ENCODE results near the gene MED15. TPM values are rescaled to one million over a fixed set of nuclear protein-coding genes. Genes with fewer than 3 reads are reported as not detected.

Gene MED15
- total RNA-seq = 100 to 1,000 TPM; 269 to 291 (median 270) TPM
- total RNA-seq (2013) = 53.3 TPM

- H3K27ac Mint-ChIP-seq = peak within 1 kb of the TSS; percentile 95 to 98
- intact Hi-C loops (cut with micrococcal nuclease) = loop anchor here (1.0 to 2.0 kb wide), 2 partner anchors 11 to 61 kb away; no protein-coding TSS in a partner anchor
- H3K4me3 Mint-ChIP-seq = peak within 1 kb of the TSS; percentile 98
- Histone ChIP-seq H3K27ac (ENCODE audit: low read length) (peak within 1 kb of the TSS; percentile 91), H3K4me3 (ENCODE audit: low read length) (peak within 1 kb of the TSS; percentile 90), H3K36me3 (ENCODE audit: control insufficient read depth, insufficient read depth, low read length) (no peaks in the 10 kb centered on the region), H3K9me3 (ENCODE audit: control insufficient read depth, insufficient read depth, low read length) (no peaks in the 10 kb centered on the region), H3K4me1 (ENCODE audit: control insufficient read depth, insufficient read depth, low read length) (peaks cover 42% of the 10 kb centered on the region), H3K27me3 (ENCODE audit: control insufficient read depth, insufficient read depth, low read length) (no peaks in the 10 kb centered on the region)
- peak; percentile 77 to 92 (median 90) for ATAC-seq
- H3K27me3 Mint-ChIP-seq (ENCODE audit: low read depth in 2 of 2) = no peaks in the 10 kb centered on the region
- peaks cover 52 to 54% of the 10 kb centered on the region in 2 donors for H3K4me1 Mint-ChIP-seq
- no peaks in the 10 kb centered on the region for H3K36me3 Mint-ChIP-seq
- WGBS (ENCODE audit: insufficient coverage) = under 1% methylated on average over 58 of the region's 58 CpGs
- H3K9me3 Mint-ChIP-seq = no peaks in the 10 kb centered on the region
- TF ChIP-seq CTCF (IDR thresholded peaks at IDR 0.05) = no peak
- DNase-seq = peak; percentile 80 to 93
Measured at GRCh38 chr22:20507253-20508066, at the start of gene MED15. MED15 (plus strand) TSS chr22:20507610; CDS start chr22:20507679, 69 bp downstream.

GRCh38 chr22:20458530-20459151, 48.8 kb upstream of the MED15 start:
- no peak overlapping the region for H3K4me3 ChIP-seq (ENCODE audit: low read length)
- 97% methylated on average over 8 of the region's 8 CpGs for WGBS (ENCODE audit: insufficient coverage)
- no peak for TF ChIP-seq CTCF (IDR thresholded peaks at IDR 0.05)
- Mint-ChIP-seq H3K27ac (no peak overlapping the region), H3K4me1 (peaks cover 23% of the 10 kb centered on the region in 2 donors), H3K9me3 (no peaks in the 10 kb centered on the region), H3K4me3 (no peak overlapping the region), H3K27me3 (ENCODE audit: low read depth in 2 of 2) (no peaks in the 10 kb centered on the region), H3K36me3 (no peaks in the 10 kb centered on the region)
- ATAC-seq = no peak
- DNase-seq = no peak
- peaks cover 19% of the 10 kb centered on the region for H3K36me3 ChIP-seq (ENCODE audit: control insufficient read depth, insufficient read depth, low read length)
- H3K9me3 ChIP-seq (ENCODE audit: control insufficient read depth, insufficient read depth, low read length) = no peaks in the 10 kb centered on the region
- intact Hi-C loops (cut with micrococcal nuclease) = loop anchor here (5.0 kb wide), 1 partner anchor 301 kb away; no protein-coding TSS in a partner anchor
- no peaks in the 10 kb centered on the region for H3K27me3 ChIP-seq (ENCODE audit: control insufficient read depth, insufficient read depth, low read length)
- H3K4me1 ChIP-seq (ENCODE audit: control insufficient read depth, insufficient read depth, low read length) = peaks cover 21% of the 10 kb centered on the region
- H3K27ac ChIP-seq (ENCODE audit: low read length) = no peak overlapping the region

GRCh38 chr22:20459152-20459542, 48.3 kb upstream of the MED15 start:
- 100% methylated on average over 3 of the region's 3 CpGs for WGBS (ENCODE audit: insufficient coverage)
- H3K27me3 ChIP-seq (ENCODE audit: control insufficient read depth, insufficient read depth, low read length) = no peaks in the 10 kb centered on the region
- H3K9me3 Mint-ChIP-seq = no peaks in the 10 kb centered on the region
- no peak overlapping the region for H3K4me3 Mint-ChIP-seq
- H3K4me3 ChIP-seq (ENCODE audit: low read length) = no peak overlapping the region
- H3K4me1 ChIP-seq (ENCODE audit: control insufficient read depth, insufficient read depth, low read length) = peaks cover 26% of the 10 kb centered on the region
- no peaks in the 10 kb centered on the region for H3K27me3 Mint-ChIP-seq (ENCODE audit: low read depth in 2 of 2)
- ATAC-seq = no peak
- intact Hi-C loops (cut with micrococcal nuclease) = loop anchor here (5.0 kb wide), 1 partner anchor 302 kb away; no protein-coding TSS in a partner anchor
- no peaks in the 10 kb centered on the region for H3K9me3 ChIP-seq (ENCODE audit: control insufficient read depth, insufficient read depth, low read length)
- no peak overlapping the region for H3K27ac Mint-ChIP-seq
- H3K4me1 Mint-ChIP-seq = peaks cover 28% of the 10 kb centered on the region in 2 donors
- DNase-seq = no peak
- H3K36me3 ChIP-seq (ENCODE audit: control insufficient read depth, insufficient read depth, low read length) = peaks cover 17% of the 10 kb centered on the region
- H3K36me3 Mint-ChIP-seq = no peaks in the 10 kb centered on the region
- no peak overlapping the region for H3K27ac ChIP-seq (ENCODE audit: low read length)
- TF ChIP-seq CTCF (IDR thresholded peaks at IDR 0.05) = no peak
